GM23338 (cell line): Measurements from ENCODE around the gene JARID2. TPM values are rescaled to one million over a fixed set of nuclear protein-coding genes. Genes with fewer than 3 reads are reported as not detected.

Experiments
- ATAC-seq: fragments of 200-7000 bp; cut with Tn5 transposase; 3 replicates; pipeline ENCODE4 v1.9.1; 2020
- DNase-seq: peaks from one replicate; pipeline ENCODE4 v3.0.0-alpha.2; 2015; ENCODE audit warnings: low spot score
- H2AFZ ChIP-seq: fragments of 200-600 bp; sonication (generic); 2 replicates; pipeline ENCODE4 v1.8.0; 2016; ENCODE audit warnings: antibody characterized with exemption, mild to moderate bottlenecking, moderate library complexity
- H3F3A ChIP-seq: fragments of 200-600 bp; sonication (generic); replicated peaks from 2 replicates; pipeline ENCODE4 v1.8.0; 2017; ENCODE audit warnings: antibody characterized with exemption, mixed run types, low read depth
- H3K27ac ChIP-seq: fragments of 200-600 bp; sonication (generic); 2 replicates; pipeline ENCODE4 v1.6.1; 2016; ENCODE audit warnings: low read depth
- H3K27me3 ChIP-seq: fragments of 200-600 bp; sonication (generic); 2 replicates; pipeline ENCODE4 v1.8.0; 2016; ENCODE audit warnings: mild to moderate bottlenecking, mixed run types, moderate library complexity; ENCODE audit not compliant: insufficient read depth
- H3K36me3 ChIP-seq: fragments of 200-600 bp; sonication (generic); 2 replicates; pipeline ENCODE4 v1.8.0; 2016; ENCODE audit warnings: mild to moderate bottlenecking; ENCODE audit not compliant: insufficient read depth
- H3K4me1 ChIP-seq: fragments of 200-600 bp; sonication (generic); 2 replicates; pipeline ENCODE4 v1.8.0; 2016; ENCODE audit warnings: mild to moderate bottlenecking, moderate library complexity; ENCODE audit not compliant: insufficient read depth
- H3K4me2 ChIP-seq: fragments of 200-600 bp; sonication (generic); 2 replicates; pipeline ENCODE4 v1.7.1; 2017; ENCODE audit warnings: mixed run types
- H3K4me3 ChIP-seq: fragments of 200-600 bp; sonication (generic); 2 replicates; pipeline ENCODE4 v1.6.1; 2016; ENCODE audit warnings: mixed run types
- H3K79me2 ChIP-seq: fragments of 200-600 bp; sonication (generic); replicated peaks from 2 replicates; pipeline ENCODE4 v1.8.0; 2017; ENCODE audit warnings: mild to moderate bottlenecking; ENCODE audit not compliant: insufficient read depth
- H3K9me2 ChIP-seq: fragments of 200-600 bp; sonication (generic); 2 replicates; pipeline ENCODE4 v1.8.0; 2017; ENCODE audit not compliant: insufficient read depth
- H4K20me1 ChIP-seq: fragments of 200-600 bp; sonication (generic); replicated peaks from 2 replicates; pipeline ENCODE4 v1.8.0; 2017; ENCODE audit warnings: mild to moderate bottlenecking; ENCODE audit not compliant: insufficient read depth
- H3K27ac Mint-ChIP-seq: 2 replicates; pipeline ENCODE4 v1.8.0; 2020; ENCODE audit warnings: inconsistent platforms, mild to moderate bottlenecking, moderate library complexity, mixed read lengths
- H3K27me3 Mint-ChIP-seq: 3 replicates; pipeline ENCODE4 v1.8.0; 2022; ENCODE audit warnings: low read depth, mild to moderate bottlenecking, moderate library complexity, mixed read lengths, inconsistent platforms; ENCODE audit not compliant: insufficient read depth, poor library complexity
- H3K36me3 Mint-ChIP-seq: 3 replicates; pipeline ENCODE4 v1.8.0; 2021; ENCODE audit warnings: low read depth, mild to moderate bottlenecking, inconsistent platforms, moderate library complexity, mixed read lengths
- H3K4me1 Mint-ChIP-seq: 3 replicates; pipeline ENCODE4 v1.8.0; 2020; ENCODE audit warnings: mild to moderate bottlenecking, inconsistent platforms, mixed read lengths
- H3K4me3 Mint-ChIP-seq: 3 replicates; pipeline ENCODE4 v1.8.0; 2021; ENCODE audit warnings: moderate library complexity, mild to moderate bottlenecking, inconsistent platforms, mixed read lengths
- H3K9me3 Mint-ChIP-seq: 3 replicates; pipeline ENCODE4 v1.8.0; 2020; ENCODE audit warnings: moderate library complexity, mild to moderate bottlenecking, inconsistent platforms, mixed read lengths
- CREB1 ChIP-seq: fragments of 250-450 bp; sonication (Bioruptor Pico); IDR thresholded peaks from 2 replicates; pipeline ENCODE4 v1.5.0; 2020; ENCODE audit warnings: low read depth, mild to moderate bottlenecking, moderate library complexity
- EZH2 ChIP-seq: fragments of 200-600 bp; sonication (generic); IDR thresholded peaks from one replicate; pipeline ENCODE4 v1.8.0; 2017; ENCODE audit warnings: antibody characterized with exemption, mild to moderate bottlenecking, low read depth; ENCODE audit not compliant: unreplicated experiment
- EZH2phosphoT487 ChIP-seq: fragments of 200-600 bp; sonication (generic); IDR thresholded peaks from one replicate; pipeline ENCODE4 v1.8.1; 2018; ENCODE audit warnings: antibody characterized with exemption; ENCODE audit not compliant: unreplicated experiment
- JUNB ChIP-seq: IDR thresholded peaks from one replicate; pipeline ENCODE4 v1.6.1; 2016; ENCODE audit warnings: antibody characterized with exemption; ENCODE audit not compliant: unreplicated experiment
- POLR2AphosphoS5 ChIP-seq: IDR thresholded peaks from 2 replicates; pipeline ENCODE4 v1.6.1; 2016; ENCODE audit warnings: antibody characterized with exemption, low read depth
- ZNF114 ChIP-seq: fragments of 250-450 bp; sonication (Bioruptor Pico); IDR thresholded peaks from 2 replicates; pipeline ENCODE4 v1.5.0; 2020; ENCODE audit warnings: mild to moderate bottlenecking, moderate library complexity
- ZNF331 ChIP-seq: fragments of 250-450 bp; sonication (Bioruptor Pico); IDR thresholded peaks from 2 replicates; pipeline ENCODE4 v1.5.0; 2020; ENCODE audit warnings: low read depth, mild to moderate bottlenecking, moderate library complexity
- polyA plus RNA-seq: library from polyadenylated mRNA; unstranded; fragments of >200 nt; fragmentation: Nextera tagmentation; extraction: Ambion mirVana; gene quantifications from 2 replicates; pipeline ENCODE4 v1.2.1, GENCODE V29; 2016
- total RNA-seq: library from RNA; depleted of rRNA; stranded (reverse); fragments of >200 nt; shearing (Covaris generic); gene quantifications from 2 replicates; pipeline ENCODE4 v1.2.3, GENCODE V29; 2014
- TF ChIP-seq, protein P1 (sequence below): fragments of 250-450 bp; sonication (Bioruptor Pico); IDR thresholded peaks from 2 replicates; pipeline ENCODE4 v1.5.0; 2020; ENCODE audit warnings: mild to moderate bottlenecking, moderate library complexity
- TF ChIP-seq, protein P2 (sequence below): IDR thresholded peaks from one replicate; pipeline ENCODE4 v1.6.1; 2018; ENCODE audit warnings: antibody characterized with exemption; ENCODE audit not compliant: unreplicated experiment
- TF ChIP-seq, protein P3 (sequence below), 2 experiments: fragments of 200-600 bp in 1 of 2; sonication (generic) in 1 of 2; conservative IDR thresholded peaks; 2 replicates each; pipeline versions ENCODE4 v1.5.1 to v1.6.1; 2016 to 2017; ENCODE audit warnings: antibody characterized with exemption in 2 of 2, low read depth in 2 of 2, mild to moderate bottlenecking in 2 of 2, moderate library complexity in 1 of 2

JARID2 gene
- total and polyA plus RNA-seq, 2 experiments from 2014 or later: 92.8 to 196 TPM

DNA sequence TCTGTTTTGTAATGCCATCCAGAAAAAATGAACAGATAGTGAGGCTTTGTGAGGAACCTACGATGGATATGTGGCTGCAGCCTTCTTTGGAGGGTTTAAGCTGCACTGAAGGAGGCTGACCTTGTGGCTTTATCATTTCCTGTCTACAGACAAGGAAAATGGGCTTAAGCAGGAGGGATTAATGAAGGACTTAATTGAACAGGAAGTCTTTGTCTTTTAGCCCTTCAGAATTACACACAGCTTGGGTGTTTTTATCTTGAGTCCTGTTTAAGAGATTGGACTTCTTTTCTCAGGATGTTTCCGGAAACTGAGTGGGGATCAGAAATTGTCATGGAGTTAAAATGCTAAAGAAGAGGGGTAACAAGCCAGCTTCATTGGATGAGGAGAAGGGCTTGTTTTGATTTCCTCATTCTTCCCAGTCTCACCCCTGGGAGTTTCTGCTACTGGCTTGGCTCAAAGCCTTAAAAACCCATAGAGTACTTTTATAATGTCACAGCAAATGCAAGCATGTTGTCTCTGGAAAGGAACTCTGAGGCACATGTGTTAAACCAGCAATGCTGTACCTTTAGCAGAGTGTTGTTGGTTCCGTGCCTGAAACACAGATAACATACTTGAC lies 193.6 kb downstream of the JARID2 start:
- Mint-ChIP-seq H3K27ac (no peak overlapping the region; the same call in 1 of the 2 replicates), H3K36me3 (no peaks in the 10 kb centered on the region; the same call in 2 of the 3 replicates), H3K4me1 (peaks cover 92% of the 10 kb centered on the region), H3K4me3 (no peak overlapping the region), H3K27me3 (peaks cover 39% of the 10 kb centered on the region), H3K9me3 (no peaks in the 10 kb centered on the region; the same call in 1 of the 3 replicates)
- Histone ChIP-seq H3K4me3 (no peak overlapping the region), H3K9me2 (no peaks in the 10 kb centered on the region), H3K4me1 (peaks cover 93% of the 10 kb centered on the region), H3K27ac (peak overlapping the region; percentile 40; the same call in 1 of the 2 replicates), H3K79me2 (peaks cover 100% of the 10 kb centered on the region), H3K27me3 (no peaks in the 10 kb centered on the region), H4K20me1 (peaks cover 95% of the 10 kb centered on the region), H3F3A (0 out of 2 replicates have a peak, but pooled peaks cover 5% of the 10 kb centered on the region), H2AFZ (no peak overlapping the region), H3K36me3 (peaks cover 5% of the 10 kb centered on the region; the same call in 1 of the 2 replicates), H3K4me2 (no peak overlapping the region)
- TF ChIP-seq JUNB (no peak), CREB1 (no peak), ZNF331 (no peak)
- DNase-seq (no peak), ATAC-seq (no peak; the same call in 2 of the 3 replicates)

DNA sequence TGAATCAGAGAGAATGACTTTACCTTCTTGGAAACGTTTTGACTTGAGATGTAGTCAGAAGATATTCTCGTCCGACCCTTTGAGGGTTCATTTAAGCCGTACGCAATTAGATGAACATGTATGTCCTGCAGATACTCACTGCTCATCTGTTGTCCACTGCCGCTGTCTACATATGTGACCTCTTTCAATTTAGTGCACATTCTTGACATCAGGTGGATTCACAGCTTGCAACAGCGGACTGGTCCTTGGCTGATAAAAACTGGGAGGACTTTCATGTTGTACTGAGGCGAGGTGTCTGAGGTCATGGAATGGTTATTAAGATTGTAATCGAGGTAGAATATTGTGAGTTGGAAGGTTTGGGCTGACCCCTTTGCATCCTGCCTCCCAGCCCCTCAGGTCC lies 194.2 kb downstream of the JARID2 start:
- peaks cover 100% of the 10 kb centered on the region for H3K79me2 ChIP-seq
- peaks cover 43% of the 10 kb centered on the region for H3K27me3 Mint-ChIP-seq
- H3K9me3 Mint-ChIP-seq: no peaks in the 10 kb centered on the region; the same call in 1 of the 3 replicates
- no peak overlapping the region for H3K27ac Mint-ChIP-seq
- no peak overlapping the region for H3K4me2 ChIP-seq
- DNase-seq (no peak), ATAC-seq (no peak)
- H4K20me1 ChIP-seq: peaks cover 94% of the 10 kb centered on the region
- peak overlapping the region; percentile 40 for H3K27ac ChIP-seq
- H3K4me1 Mint-ChIP-seq: peaks cover 91% of the 10 kb centered on the region
- H3K36me3 Mint-ChIP-seq: no peaks in the 10 kb centered on the region; the same call in 2 of the 3 replicates
- H3K4me3 ChIP-seq: no peak overlapping the region
- H3K4me1 ChIP-seq: peaks cover 92% of the 10 kb centered on the region
- H3F3A ChIP-seq: 0 out of 2 replicates have a peak, but pooled peaks cover 5% of the 10 kb centered on the region
- H3K36me3 ChIP-seq: peaks cover 5% of the 10 kb centered on the region; the same call in 1 of the 2 replicates
- no peaks in the 10 kb centered on the region for H3K27me3 ChIP-seq
- H3K9me2 ChIP-seq: no peaks in the 10 kb centered on the region
- H3K4me3 Mint-ChIP-seq: no peak overlapping the region
- no peak overlapping the region for H2AFZ ChIP-seq
- TF ChIP-seq ZNF114 (CRISPR knock-in tag) (no peak), EZH2phosphoT487 (no peak), POLR2AphosphoS5 (no peak), ZNF331 (no peak), EZH2 (no peak)
- TF ChIP-seq, protein P1, sequence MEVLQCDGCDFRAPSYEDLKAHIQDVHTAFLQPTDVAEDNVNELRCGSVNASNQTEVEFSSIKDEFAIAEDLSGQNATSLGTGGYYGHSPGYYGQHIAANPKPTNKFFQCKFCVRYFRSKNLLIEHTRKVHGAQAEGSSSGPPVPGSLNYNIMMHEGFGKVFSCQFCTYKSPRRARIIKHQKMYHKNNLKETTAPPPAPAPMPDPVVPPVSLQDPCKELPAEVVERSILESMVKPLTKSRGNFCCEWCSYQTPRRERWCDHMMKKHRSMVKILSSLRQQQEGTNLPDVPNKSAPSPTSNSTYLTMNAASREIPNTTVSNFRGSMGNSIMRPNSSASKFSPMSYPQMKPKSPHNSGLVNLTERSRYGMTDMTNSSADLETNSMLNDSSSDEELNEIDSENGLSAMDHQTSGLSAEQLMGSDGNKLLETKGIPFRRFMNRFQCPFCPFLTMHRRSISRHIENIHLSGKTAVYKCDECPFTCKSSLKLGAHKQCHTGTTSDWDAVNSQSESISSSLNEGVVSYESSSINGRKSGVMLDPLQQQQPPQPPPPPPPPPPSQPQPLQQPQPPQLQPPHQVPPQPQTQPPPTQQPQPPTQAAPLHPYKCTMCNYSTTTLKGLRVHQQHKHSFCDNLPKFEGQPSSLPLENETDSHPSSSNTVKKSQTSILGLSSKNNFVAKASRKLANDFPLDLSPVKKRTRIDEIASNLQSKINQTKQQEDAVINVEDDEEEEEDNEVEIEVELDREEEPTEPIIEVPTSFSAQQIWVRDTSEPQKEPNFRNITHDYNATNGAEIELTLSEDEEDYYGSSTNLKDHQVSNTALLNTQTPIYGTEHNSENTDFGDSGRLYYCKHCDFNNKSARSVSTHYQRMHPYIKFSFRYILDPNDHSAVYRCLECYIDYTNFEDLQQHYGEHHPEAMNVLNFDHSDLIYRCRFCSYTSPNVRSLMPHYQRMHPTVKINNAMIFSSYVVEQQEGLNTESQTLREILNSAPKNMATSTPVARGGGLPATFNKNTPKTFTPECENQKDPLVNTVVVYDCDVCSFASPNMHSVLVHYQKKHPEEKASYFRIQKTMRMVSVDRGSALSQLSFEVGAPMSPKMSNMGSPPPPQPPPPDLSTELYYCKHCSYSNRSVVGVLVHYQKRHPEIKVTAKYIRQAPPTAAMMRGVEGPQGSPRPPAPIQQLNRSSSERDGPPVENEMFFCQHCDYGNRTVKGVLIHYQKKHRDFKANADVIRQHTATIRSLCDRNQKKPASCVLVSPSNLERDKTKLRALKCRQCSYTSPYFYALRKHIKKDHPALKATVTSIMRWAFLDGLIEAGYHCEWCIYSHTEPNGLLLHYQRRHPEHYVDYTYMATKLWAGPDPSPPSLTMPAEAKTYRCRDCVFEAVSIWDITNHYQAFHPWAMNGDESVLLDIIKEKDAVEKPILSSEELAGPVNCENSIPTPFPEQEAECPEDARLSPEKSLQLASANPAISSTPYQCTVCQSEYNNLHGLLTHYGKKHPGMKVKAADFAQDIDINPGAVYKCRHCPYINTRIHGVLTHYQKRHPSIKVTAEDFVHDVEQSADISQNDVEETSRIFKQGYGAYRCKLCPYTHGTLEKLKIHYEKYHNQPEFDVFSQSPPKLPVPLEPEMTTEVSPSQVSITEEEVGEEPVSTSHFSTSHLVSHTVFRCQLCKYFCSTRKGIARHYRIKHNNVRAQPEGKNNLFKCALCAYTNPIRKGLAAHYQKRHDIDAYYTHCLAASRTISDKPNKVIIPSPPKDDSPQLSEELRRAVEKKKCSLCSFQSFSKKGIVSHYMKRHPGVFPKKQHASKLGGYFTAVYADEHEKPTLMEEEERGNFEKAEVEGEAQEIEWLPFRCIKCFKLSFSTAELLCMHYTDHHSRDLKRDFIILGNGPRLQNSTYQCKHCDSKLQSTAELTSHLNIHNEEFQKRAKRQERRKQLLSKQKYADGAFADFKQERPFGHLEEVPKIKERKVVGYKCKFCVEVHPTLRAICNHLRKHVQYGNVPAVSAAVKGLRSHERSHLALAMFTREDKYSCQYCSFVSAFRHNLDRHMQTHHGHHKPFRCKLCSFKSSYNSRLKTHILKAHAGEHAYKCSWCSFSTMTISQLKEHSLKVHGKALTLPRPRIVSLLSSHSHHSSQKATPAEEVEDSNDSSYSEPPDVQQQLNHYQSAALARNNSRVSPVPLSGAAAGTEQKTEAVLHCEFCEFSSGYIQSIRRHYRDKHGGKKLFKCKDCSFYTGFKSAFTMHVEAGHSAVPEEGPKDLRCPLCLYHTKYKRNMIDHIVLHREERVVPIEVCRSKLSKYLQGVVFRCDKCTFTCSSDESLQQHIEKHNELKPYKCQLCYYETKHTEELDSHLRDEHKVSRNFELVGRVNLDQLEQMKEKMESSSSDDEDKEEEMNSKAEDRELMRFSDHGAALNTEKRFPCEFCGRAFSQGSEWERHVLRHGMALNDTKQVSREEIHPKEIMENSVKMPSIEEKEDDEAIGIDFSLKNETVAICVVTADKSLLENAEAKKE (CRISPR knock-in tag): no peak
- TF ChIP-seq, protein P2, sequence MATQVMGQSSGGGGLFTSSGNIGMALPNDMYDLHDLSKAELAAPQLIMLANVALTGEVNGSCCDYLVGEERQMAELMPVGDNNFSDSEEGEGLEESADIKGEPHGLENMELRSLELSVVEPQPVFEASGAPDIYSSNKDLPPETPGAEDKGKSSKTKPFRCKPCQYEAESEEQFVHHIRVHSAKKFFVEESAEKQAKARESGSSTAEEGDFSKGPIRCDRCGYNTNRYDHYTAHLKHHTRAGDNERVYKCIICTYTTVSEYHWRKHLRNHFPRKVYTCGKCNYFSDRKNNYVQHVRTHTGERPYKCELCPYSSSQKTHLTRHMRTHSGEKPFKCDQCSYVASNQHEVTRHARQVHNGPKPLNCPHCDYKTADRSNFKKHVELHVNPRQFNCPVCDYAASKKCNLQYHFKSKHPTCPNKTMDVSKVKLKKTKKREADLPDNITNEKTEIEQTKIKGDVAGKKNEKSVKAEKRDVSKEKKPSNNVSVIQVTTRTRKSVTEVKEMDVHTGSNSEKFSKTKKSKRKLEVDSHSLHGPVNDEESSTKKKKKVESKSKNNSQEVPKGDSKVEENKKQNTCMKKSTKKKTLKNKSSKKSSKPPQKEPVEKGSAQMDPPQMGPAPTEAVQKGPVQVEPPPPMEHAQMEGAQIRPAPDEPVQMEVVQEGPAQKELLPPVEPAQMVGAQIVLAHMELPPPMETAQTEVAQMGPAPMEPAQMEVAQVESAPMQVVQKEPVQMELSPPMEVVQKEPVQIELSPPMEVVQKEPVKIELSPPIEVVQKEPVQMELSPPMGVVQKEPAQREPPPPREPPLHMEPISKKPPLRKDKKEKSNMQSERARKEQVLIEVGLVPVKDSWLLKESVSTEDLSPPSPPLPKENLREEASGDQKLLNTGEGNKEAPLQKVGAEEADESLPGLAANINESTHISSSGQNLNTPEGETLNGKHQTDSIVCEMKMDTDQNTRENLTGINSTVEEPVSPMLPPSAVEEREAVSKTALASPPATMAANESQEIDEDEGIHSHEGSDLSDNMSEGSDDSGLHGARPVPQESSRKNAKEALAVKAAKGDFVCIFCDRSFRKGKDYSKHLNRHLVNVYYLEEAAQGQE: no peak
- TF ChIP-seq, protein P3, sequence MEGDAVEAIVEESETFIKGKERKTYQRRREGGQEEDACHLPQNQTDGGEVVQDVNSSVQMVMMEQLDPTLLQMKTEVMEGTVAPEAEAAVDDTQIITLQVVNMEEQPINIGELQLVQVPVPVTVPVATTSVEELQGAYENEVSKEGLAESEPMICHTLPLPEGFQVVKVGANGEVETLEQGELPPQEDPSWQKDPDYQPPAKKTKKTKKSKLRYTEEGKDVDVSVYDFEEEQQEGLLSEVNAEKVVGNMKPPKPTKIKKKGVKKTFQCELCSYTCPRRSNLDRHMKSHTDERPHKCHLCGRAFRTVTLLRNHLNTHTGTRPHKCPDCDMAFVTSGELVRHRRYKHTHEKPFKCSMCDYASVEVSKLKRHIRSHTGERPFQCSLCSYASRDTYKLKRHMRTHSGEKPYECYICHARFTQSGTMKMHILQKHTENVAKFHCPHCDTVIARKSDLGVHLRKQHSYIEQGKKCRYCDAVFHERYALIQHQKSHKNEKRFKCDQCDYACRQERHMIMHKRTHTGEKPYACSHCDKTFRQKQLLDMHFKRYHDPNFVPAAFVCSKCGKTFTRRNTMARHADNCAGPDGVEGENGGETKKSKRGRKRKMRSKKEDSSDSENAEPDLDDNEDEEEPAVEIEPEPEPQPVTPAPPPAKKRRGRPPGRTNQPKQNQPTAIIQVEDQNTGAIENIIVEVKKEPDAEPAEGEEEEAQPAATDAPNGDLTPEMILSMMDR (conservative IDR thresholded peaks at IDR 0.05; ENCODE audit: low read depth in 2 of 2): no peak
